IMR-90 (cell line): ENCODE results near the gene HTATSF1. TPM values are rescaled to one million over a fixed set of nuclear protein-coding genes. Genes with fewer than 3 reads are reported as not detected.

Experiments used
- ATAC-seq: fragments of 200-7000 bp; cut with Tn5 transposase; 2 replicates; pipeline ENCODE4 v1.9.1; 2020; ENCODE audit warnings: low read depth, mild to moderate bottlenecking, moderate library complexity
- BruUV-seq: library from RNA; stranded (reverse); fragments of 400-500 nt; replicated peaks from 2 replicates; lab custom pipeline; 2021; lab: Mats Ljungman, UMichigan
- CTCF ChIA-PET: fragments of 300-600 bp; formaldehyde crosslinking; extraction: SDS; loops from one replicate; lab custom pipeline; 2021; ENCODE audit warnings: antibody characterized with exemption; lab: Yijun Ruan, JAX
- POLR2A ChIA-PET: fragments of 300-600 bp; sonication (Branson Sonifier 250); formaldehyde crosslinking; loops from one replicate; lab custom pipeline; 2022; ENCODE audit warnings: antibody characterized with exemption; ENCODE audit not compliant: unreplicated experiment; lab: Charles Lee
- DNase-seq: peaks from one replicate; pipeline ENCODE4 v3.0.0; 2013
- H2AFZ ChIP-seq: replicated peaks from 2 replicates; pipeline ENCODE3; 2013; ENCODE audit warnings: low read length, mild to moderate bottlenecking; ENCODE audit not compliant: poor library complexity
- H2AK5ac ChIP-seq: 2 replicates; pipeline ENCODE4 v1.6.1; 2013; ENCODE audit warnings: low read depth, low read length, inconsistent platforms
- H2AK9ac ChIP-seq: replicated peaks from 2 replicates; pipeline ENCODE3; 2013; ENCODE audit warnings: mild to moderate bottlenecking, low read depth, low read length, moderate library complexity; ENCODE audit not compliant: poor library complexity
- H2BK120ac ChIP-seq: 2 replicates; pipeline ENCODE4 v1.6.1; 2013; ENCODE audit warnings: low read depth, low read length, inconsistent platforms
- H2BK15ac ChIP-seq: 3 replicates; pipeline ENCODE4 v1.6.1; 2013; ENCODE audit warnings: low read depth, low read length, inconsistent platforms
- H2BK20ac ChIP-seq: 2 replicates; pipeline ENCODE4 v1.6.1; 2013; ENCODE audit warnings: low read depth, mild to moderate bottlenecking, inconsistent platforms, low read length, moderate library complexity
- H2BK5ac ChIP-seq: 2 replicates; pipeline ENCODE4 v1.6.1; 2013; ENCODE audit warnings: mild to moderate bottlenecking, low read depth, low read length, inconsistent platforms; ENCODE audit not compliant: poor library complexity, severe bottlenecking
- H3K14ac ChIP-seq: replicated peaks from 2 replicates; pipeline ENCODE4 v1.6.1; 2013; ENCODE audit warnings: low read depth, low read length, inconsistent platforms
- H3K18ac ChIP-seq: 2 replicates; pipeline ENCODE4 v1.6.1; 2013; ENCODE audit warnings: low read depth, low read length, control low read depth
- H3K23ac ChIP-seq: 2 replicates; pipeline ENCODE4 v1.6.1; 2013; ENCODE audit warnings: low read depth, low read length, inconsistent platforms
- H3K27ac ChIP-seq: 2 replicates; pipeline ENCODE4 v1.5.1; 2013; ENCODE audit warnings: mild to moderate bottlenecking, control low read depth, low read length; ENCODE audit not compliant: insufficient read depth
- H3K27me3 ChIP-seq: 2 replicates; pipeline ENCODE4 v1.6.1; 2013; ENCODE audit warnings: low read length; ENCODE audit not compliant: control insufficient read depth, insufficient read depth
- H3K36me3 ChIP-seq: 2 replicates; pipeline ENCODE4 v1.6.1; 2013; ENCODE audit warnings: low read length, mixed read lengths; ENCODE audit not compliant: control insufficient read depth, insufficient read depth
- H3K4ac ChIP-seq: 2 replicates; pipeline ENCODE4 v1.6.1; 2013; ENCODE audit warnings: low read depth, low read length, inconsistent platforms
- H3K4me1 ChIP-seq: 2 replicates; pipeline ENCODE4 v1.6.1; 2013; ENCODE audit warnings: low read length, mixed read lengths; ENCODE audit not compliant: control insufficient read depth, insufficient read depth
- H3K4me2 ChIP-seq: 2 replicates; pipeline ENCODE4 v1.6.1; 2013; ENCODE audit warnings: low read depth, mild to moderate bottlenecking, control low read depth, low read length, moderate library complexity
- H3K4me3 ChIP-seq: 2 replicates; pipeline ENCODE4 v1.5.1; 2013; ENCODE audit warnings: low read depth, mild to moderate bottlenecking, control low read depth, low read length, moderate library complexity; ENCODE audit not compliant: insufficient read depth
- H3K56ac ChIP-seq: 2 replicates; pipeline ENCODE4 v1.6.1; 2013; ENCODE audit warnings: low read length, inconsistent platforms; ENCODE audit not compliant: insufficient read depth; ENCODE audit errors: extremely low read depth
- H3K79me1 ChIP-seq, 2 experiments: 2 replicates each; pipeline ENCODE4 v1.6.1; 2013; ENCODE audit warnings: low read length in 2 of 2, inconsistent platforms in 1 of 2, low read depth in 1 of 2
- H3K9ac ChIP-seq: 2 replicates; pipeline ENCODE4 v1.6.1; 2013; ENCODE audit warnings: low read depth, low read length, control low read depth
- H3K9me1 ChIP-seq: 2 replicates; pipeline ENCODE4 v1.6.1; 2013; ENCODE audit warnings: low read length, inconsistent platforms; ENCODE audit not compliant: insufficient read depth
- H3K9me3 ChIP-seq: 2 replicates; pipeline ENCODE4 v1.6.1; 2013; ENCODE audit warnings: low read length; ENCODE audit not compliant: control insufficient read depth, insufficient read depth
- H4K20me1 ChIP-seq: 2 replicates; pipeline ENCODE4 v1.6.1; 2013; ENCODE audit warnings: low read length, inconsistent platforms; ENCODE audit not compliant: insufficient read depth
- H4K5ac ChIP-seq: 2 replicates; pipeline ENCODE4 v1.6.1; 2013; ENCODE audit warnings: mild to moderate bottlenecking, low read depth, low read length, control low read depth
- H4K8ac ChIP-seq, 2 experiments: 2 replicates each; pipeline ENCODE4 v1.6.1; 2013; ENCODE audit warnings: low read depth in 2 of 2, low read length in 2 of 2, control low read depth in 1 of 2, inconsistent platforms in 1 of 2
- H4K91ac ChIP-seq: 2 replicates; pipeline ENCODE4 v1.6.1; 2013; ENCODE audit warnings: low read depth, low read length, inconsistent platforms; ENCODE audit not compliant: insufficient read depth
- BHLHE40 ChIP-seq: fragments of 150-350 bp; IDR thresholded peaks from 2 replicates; pipeline ENCODE4 v1.6.1; 2016; ENCODE audit warnings: mild to moderate bottlenecking, low read depth, low read length
- CEBPB ChIP-seq: IDR thresholded peaks from 2 replicates; pipeline ENCODE4 v1.6.1; 2012; ENCODE audit warnings: low read depth, low read length, improper control_type of control experiment
- CHD1 ChIP-seq: IDR thresholded peaks from 2 replicates; pipeline ENCODE4 v1.6.1; 2012; ENCODE audit warnings: low read depth, low read length, improper control_type of control experiment
- FOS ChIP-seq: fragments of 150-350 bp; IDR thresholded peaks from 2 replicates; pipeline ENCODE4 v1.6.1; 2016; ENCODE audit warnings: low read depth, low read length
- MAFK ChIP-seq: IDR thresholded peaks from 2 replicates; pipeline ENCODE4 v1.6.1; 2012; ENCODE audit warnings: low read depth, low read length, improper control_type of control experiment
- MAZ ChIP-seq: IDR thresholded peaks from 2 replicates; pipeline ENCODE4 v1.6.1; 2012; ENCODE audit warnings: low read depth, mild to moderate bottlenecking, low read length, improper control_type of control experiment, moderate library complexity, borderline replicate concordance
- MXI1 ChIP-seq: IDR thresholded peaks from 2 replicates; pipeline ENCODE4 v1.6.1; 2012; ENCODE audit warnings: low read depth, mild to moderate bottlenecking, low read length, moderate library complexity, borderline replicate concordance
- NFE2L2 ChIP-seq: fragments of 150-350 bp; IDR thresholded peaks from 2 replicates; pipeline ENCODE4 v1.6.1; 2016; ENCODE audit warnings: low read depth, mild to moderate bottlenecking, low read length
- POLR2A ChIP-seq: IDR thresholded peaks from 2 replicates; pipeline ENCODE4 v1.6.1; 2012; ENCODE audit warnings: mild to moderate bottlenecking, low read depth, low read length
- RAD21 ChIP-seq: IDR thresholded peaks from 2 replicates; pipeline ENCODE4 v1.6.1; 2012; ENCODE audit warnings: low read length, improper control_type of control experiment
- RCOR1 ChIP-seq: IDR thresholded peaks from 2 replicates; pipeline ENCODE4 v1.6.1; 2012; ENCODE audit warnings: mild to moderate bottlenecking, low read length, improper control_type of control experiment; ENCODE audit not compliant: insufficient replicate concordance
- RFX5 ChIP-seq: IDR thresholded peaks from 2 replicates; pipeline ENCODE4 v1.8.0; 2012; ENCODE audit warnings: low read depth, mild to moderate bottlenecking, low read length, moderate library complexity
- SMC3 ChIP-seq: fragments of 150-350 bp; IDR thresholded peaks from 2 replicates; pipeline ENCODE4 v1.6.1; 2016; ENCODE audit warnings: low read depth, mild to moderate bottlenecking, antibody characterized with exemption, low read length, moderate library complexity
- WGBS, 2 experiments: methylation state at CpG; one replicate each; pipeline versions ENCODE4 v1.1.5 to v1.1.7; 2013; ENCODE audit warnings: missing lambda C conversion rate in 2 of 2; ENCODE audit not compliant: insufficient read length in 1 of 2; ENCODE audit errors: extremely low coverage in 2 of 2; 5-methylcytosine and 5-hydroxymethylcytosine counted together
- dilution Hi-C: fragments of 300-500 bp; cut with HindIII; formaldehyde crosslinking; loops from one replicate; pipeline ENCODE4 v1.14.3; 2018; ENCODE audit warnings: low sequenced_read_pairs; ENCODE audit not compliant: unreplicated experiment
- in situ Hi-C: fragments of 300-500 bp; cut with MboI; formaldehyde crosslinking; loops from 3 replicates; pipeline ENCODE4 v1.14.3; 2019; ENCODE audit warnings: low sequenced_read_pairs, inconsistent platforms, mixed read lengths
- intact Hi-C: fragments of 100-400 bp; cut with micrococcal nuclease; formaldehyde crosslinking; loops from 2 replicates; pipeline ENCODE4 v1.10.0; 2022
- polyA plus RNA-seq, 3 experiments: library from polyadenylated mRNA; depleted of rRNA; stranded (reverse); fragments of >200 nt; gene quantifications; 2 replicates each; pipeline ENCODE4 v1.2.3, GENCODE V29; 2012; ENCODE audit warnings: low replicate concordance in 1 of 3
- total RNA-seq: library from RNA; depleted of rRNA; stranded (reverse); fragments of >200 nt; gene quantifications from 2 replicates; pipeline ENCODE4 v1.2.3, GENCODE V29; 2012
- TF ChIP-seq, protein P1 (sequence below): fragments of 150-350 bp; IDR thresholded peaks from 2 replicates; pipeline ENCODE4 v1.6.1; 2017; ENCODE audit warnings: mild to moderate bottlenecking, antibody characterized with exemption, low read length, low read depth
- TF ChIP-seq, protein P2 (sequence below): fragments of 150-350 bp; IDR thresholded peaks from 2 replicates; pipeline ENCODE4 v1.6.1; 2016; ENCODE audit warnings: low read depth, mild to moderate bottlenecking, low read length, moderate library complexity, borderline replicate concordance
- TF ChIP-seq, protein P3 (sequence below): conservative IDR thresholded peaks from 2 replicates; pipeline ENCODE4 v1.5.1; 2012; ENCODE audit warnings: mild to moderate bottlenecking, low read depth, low read length, improper control_type of control experiment

HTATSF1 gene
- total and polyA plus RNA-seq, 2 of the 4 experiments (the other 2 are of a cell fraction), result 6.8 to 19.0 TPM

DNA sequence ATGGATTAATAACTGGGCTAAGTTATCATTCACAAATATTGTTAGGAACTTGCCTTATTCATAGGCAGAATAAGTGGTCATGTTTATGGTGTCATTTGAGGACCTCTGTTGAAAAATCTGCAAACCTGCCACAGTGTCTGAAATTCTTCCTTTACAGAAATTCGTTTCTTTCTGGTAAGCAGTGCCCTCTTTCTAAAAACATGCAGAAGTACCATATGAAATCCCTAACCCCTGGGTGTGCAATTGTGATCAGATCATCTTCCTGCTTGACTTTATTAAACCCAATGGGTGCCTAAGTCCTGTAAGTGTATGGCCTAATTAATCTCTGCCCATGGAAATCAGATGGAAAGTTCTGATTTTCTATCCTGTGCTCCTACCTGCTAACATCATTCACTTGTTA is 4.4 kb upstream of the HTATSF1 start:
- Histone ChIP-seq H3K14ac (no peak overlapping the region), H4K5ac (no peak overlapping the region), H3K4ac (no peak overlapping the region), H3K9ac (no peak overlapping the region), H3K79me1 (no peaks in the 10 kb centered on the region), H3K27ac (no peak overlapping the region), H3K4me3 (no peak overlapping the region), H3K9me1 (0 out of 2 replicates have a peak, but pooled peaks cover 3% of the 10 kb centered on the region), H3K36me3 (no peaks in the 10 kb centered on the region), H2BK5ac (no peak overlapping the region), H3K18ac (no peak overlapping the region), H2AK5ac (no peak overlapping the region), H2AK9ac (no peak overlapping the region), H4K8ac (no peak overlapping the region), H3K56ac (no peak overlapping the region), H2BK20ac (no peak overlapping the region), H3K4me2 (no peak overlapping the region), H3K27me3 (peaks cover 8% of the 10 kb centered on the region), H3K4me1 (no peaks in the 10 kb centered on the region), H3K9me3 (no peaks in the 10 kb centered on the region), H3K23ac (no peak overlapping the region), H4K91ac (no peak overlapping the region), H2BK120ac (no peak overlapping the region), H4K20me1 (peaks cover 2% of the 10 kb centered on the region), H2AFZ (no peak overlapping the region), H2BK15ac (no peak overlapping the region)
- dilution Hi-C loops (no loop called here), intact Hi-C loops (loop anchor here (10.0 kb wide), 1 partner anchor 442 kb away; no protein-coding TSS in a partner anchor), in situ Hi-C loops (loop anchor here (25.0 kb wide), 1 partner anchor 506 kb away; the partner anchor contains the start of gene SLC9A6)
- no CpG with 5 or more reads among the region's 1 CpG for WGBS, 2 experiments
- no peak for TF ChIP-seq RCOR1
- TF ChIP-seq CHD1, result no peak
- TF ChIP-seq MXI1, result no peak
- no peak for TF ChIP-seq MAZ
- TF ChIP-seq, protein P1, sequence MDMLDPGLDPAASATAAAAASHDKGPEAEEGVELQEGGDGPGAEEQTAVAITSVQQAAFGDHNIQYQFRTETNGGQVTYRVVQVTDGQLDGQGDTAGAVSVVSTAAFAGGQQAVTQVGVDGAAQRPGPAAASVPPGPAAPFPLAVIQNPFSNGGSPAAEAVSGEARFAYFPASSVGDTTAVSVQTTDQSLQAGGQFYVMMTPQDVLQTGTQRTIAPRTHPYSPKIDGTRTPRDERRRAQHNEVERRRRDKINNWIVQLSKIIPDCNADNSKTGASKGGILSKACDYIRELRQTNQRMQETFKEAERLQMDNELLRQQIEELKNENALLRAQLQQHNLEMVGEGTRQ, result no peak
- no peak for TF ChIP-seq BHLHE40
- no peak for TF ChIP-seq RAD21
- TF ChIP-seq NFE2L2, result no peak
- TF ChIP-seq, protein P2, sequence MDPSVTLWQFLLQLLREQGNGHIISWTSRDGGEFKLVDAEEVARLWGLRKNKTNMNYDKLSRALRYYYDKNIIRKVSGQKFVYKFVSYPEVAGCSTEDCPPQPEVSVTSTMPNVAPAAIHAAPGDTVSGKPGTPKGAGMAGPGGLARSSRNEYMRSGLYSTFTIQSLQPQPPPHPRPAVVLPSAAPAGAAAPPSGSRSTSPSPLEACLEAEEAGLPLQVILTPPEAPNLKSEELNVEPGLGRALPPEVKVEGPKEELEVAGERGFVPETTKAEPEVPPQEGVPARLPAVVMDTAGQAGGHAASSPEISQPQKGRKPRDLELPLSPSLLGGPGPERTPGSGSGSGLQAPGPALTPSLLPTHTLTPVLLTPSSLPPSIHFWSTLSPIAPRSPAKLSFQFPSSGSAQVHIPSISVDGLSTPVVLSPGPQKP, result no peak
- no peak for TF ChIP-seq CEBPB
- no peak for TF ChIP-seq MAFK
- TF ChIP-seq POLR2A, result no peak
- TF ChIP-seq, protein P3, sequence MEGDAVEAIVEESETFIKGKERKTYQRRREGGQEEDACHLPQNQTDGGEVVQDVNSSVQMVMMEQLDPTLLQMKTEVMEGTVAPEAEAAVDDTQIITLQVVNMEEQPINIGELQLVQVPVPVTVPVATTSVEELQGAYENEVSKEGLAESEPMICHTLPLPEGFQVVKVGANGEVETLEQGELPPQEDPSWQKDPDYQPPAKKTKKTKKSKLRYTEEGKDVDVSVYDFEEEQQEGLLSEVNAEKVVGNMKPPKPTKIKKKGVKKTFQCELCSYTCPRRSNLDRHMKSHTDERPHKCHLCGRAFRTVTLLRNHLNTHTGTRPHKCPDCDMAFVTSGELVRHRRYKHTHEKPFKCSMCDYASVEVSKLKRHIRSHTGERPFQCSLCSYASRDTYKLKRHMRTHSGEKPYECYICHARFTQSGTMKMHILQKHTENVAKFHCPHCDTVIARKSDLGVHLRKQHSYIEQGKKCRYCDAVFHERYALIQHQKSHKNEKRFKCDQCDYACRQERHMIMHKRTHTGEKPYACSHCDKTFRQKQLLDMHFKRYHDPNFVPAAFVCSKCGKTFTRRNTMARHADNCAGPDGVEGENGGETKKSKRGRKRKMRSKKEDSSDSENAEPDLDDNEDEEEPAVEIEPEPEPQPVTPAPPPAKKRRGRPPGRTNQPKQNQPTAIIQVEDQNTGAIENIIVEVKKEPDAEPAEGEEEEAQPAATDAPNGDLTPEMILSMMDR, result no peak
- TF ChIP-seq RFX5, result no peak
- no peak for TF ChIP-seq SMC3
- no peak for TF ChIP-seq FOS
- ATAC-seq (no peak), DNase-seq (no peak)
- BruUV-seq, result no TSS peak
- ChIA-PET CTCF (no interaction called here), POLR2A (no interaction called here)
